Effector memory CD8-positive, alpha-beta T cell (primary cell): ENCODE measurements around the gene MBNL3.

Experiments used
- ATAC-seq: fragments of 150-1000 bp; cut with Tn5 transposase; replicated peaks from 2 replicates; pipeline ENCODE4 v1.10.0; 2021; ENCODE audit warnings: mild to moderate bottlenecking, moderate library complexity
- DNase-seq, 3 experiments: peaks; one replicate each; pipeline ENCODE4 v3.0.0; 2021
- H3K27ac Mint-ChIP-seq, 2 donors: one replicate each; pipeline ENCODE4 v1.8.0; 2022; ENCODE audit warnings: mild to moderate bottlenecking in 2 of 2, mixed read lengths in 2 of 2, moderate library complexity in 2 of 2
- H3K27me3 Mint-ChIP-seq, 2 donors: one replicate each; pipeline ENCODE4 v1.8.0; 2022; ENCODE audit warnings: mixed read lengths in 2 of 2
- H3K36me3 Mint-ChIP-seq: one replicate; pipeline ENCODE4 v1.8.0; 2022; ENCODE audit warnings: mild to moderate bottlenecking, moderate library complexity, mixed read lengths; ENCODE audit not compliant: insufficient read depth
- H3K4me1 Mint-ChIP-seq, 2 donors: one replicate each; pipeline ENCODE4 v1.8.0; 2022; ENCODE audit warnings: low read depth in 2 of 2, mixed read lengths in 2 of 2
- H3K4me3 Mint-ChIP-seq, 2 donors: one replicate each; pipeline ENCODE4 v1.8.0; 2022; ENCODE audit warnings: mild to moderate bottlenecking in 2 of 2, mixed read lengths in 2 of 2, moderate library complexity in 2 of 2
- H3K9me3 Mint-ChIP-seq, 2 donors: one replicate each; pipeline ENCODE4 v1.8.0; 2022; ENCODE audit warnings: mixed read lengths in 2 of 2

MBNL3 gene

GRCh38 chrX:132395026-132395425, 93.8 kb downstream of the MBNL3 start:
- peak overlapping the region in 1 of 2 donors; percentile 28 for H3K27ac Mint-ChIP-seq
- H3K4me1 Mint-ChIP-seq = peaks cover 0 to 16% of the 10 kb centered on the region in 2 donors
- no peaks in the 10 kb centered on the region for H3K27me3 Mint-ChIP-seq
- H3K4me3 Mint-ChIP-seq = no peak overlapping the region
- DNase-seq (no peak), ATAC-seq (no peak)
- H3K9me3 Mint-ChIP-seq = no peaks in the 10 kb centered on the region
- H3K36me3 Mint-ChIP-seq = peaks cover 7% of the 10 kb centered on the region

GRCh38 chrX:132394591-132394990, 94.2 kb downstream of the MBNL3 start:
- Mint-ChIP-seq H3K36me3 (peaks cover 9% of the 10 kb centered on the region), H3K9me3 (no peaks in the 10 kb centered on the region), H3K27ac (peak overlapping the region in 1 of 2 donors; percentile 28), H3K4me1 (peaks cover 0 to 16% of the 10 kb centered on the region in 2 donors), H3K4me3 (no peak overlapping the region), H3K27me3 (no peaks in the 10 kb centered on the region)
- DNase-seq (no peak), ATAC-seq (no peak)

GRCh38 chrX:132393992-132394391, 94.8 kb downstream of the MBNL3 start:
- peak overlapping the region in 1 of 2 donors; percentile 13 for H3K27ac Mint-ChIP-seq

GRCh38 chrX:132393485-132393884, 95.4 kb downstream of the MBNL3 start:
- no peak overlapping the region for H3K27ac Mint-ChIP-seq
- ATAC-seq (no peak), DNase-seq (no peak)
- peaks cover 0 to 12% of the 10 kb centered on the region in 2 donors for H3K4me1 Mint-ChIP-seq
- H3K36me3 Mint-ChIP-seq = peaks cover 9% of the 10 kb centered on the region
- no peak overlapping the region for H3K4me3 Mint-ChIP-seq
- no peaks in the 10 kb centered on the region for H3K9me3 Mint-ChIP-seq
- no peaks in the 10 kb centered on the region for H3K27me3 Mint-ChIP-seq

More at GRCh38 chrX:132393992-132394391, 94.8 kb downstream of the MBNL3 start:
- Mint-ChIP-seq H3K36me3 (peaks cover 9% of the 10 kb centered on the region), H3K4me3 (no peak overlapping the region), H3K9me3 (no peaks in the 10 kb centered on the region), H3K4me1 (peaks cover 0 to 16% of the 10 kb centered on the region in 2 donors), H3K27me3 (no peaks in the 10 kb centered on the region)
- DNase-seq = no peak
- no peak for ATAC-seq

GRCh38 chrX:132393085-132393484, 95.8 kb downstream of the MBNL3 start:
- Mint-ChIP-seq H3K27me3 (no peaks in the 10 kb centered on the region), H3K4me1 (peaks cover 0 to 8% of the 10 kb centered on the region in 2 donors), H3K36me3 (peaks cover 9% of the 10 kb centered on the region), H3K9me3 (no peaks in the 10 kb centered on the region), H3K27ac (peak overlapping the region in 1 of 2 donors; percentile 92), H3K4me3 (no peak overlapping the region)
- no peak for DNase-seq
- no peak for ATAC-seq

- H3K27ac Mint-ChIP-seq = no peak overlapping the region
- H3K27me3 Mint-ChIP-seq = no peaks in the 10 kb centered on the region
- H3K36me3 Mint-ChIP-seq = peaks cover 9% of the 10 kb centered on the region
- no peaks in the 10 kb centered on the region for H3K9me3 Mint-ChIP-seq
- DNase-seq (no peak), ATAC-seq (no peak)
- no peak overlapping the region for H3K4me3 Mint-ChIP-seq
- peaks cover 0 to 7% of the 10 kb centered on the region in 2 donors for H3K4me1 Mint-ChIP-seq
Observed at GRCh38 chrX:132390792-132391191, 98.0 kb downstream of the MBNL3 start.

GRCh38 chrX:132389480-132389879, 99.4 kb downstream of the MBNL3 start:
- H3K36me3 Mint-ChIP-seq = peaks cover 9% of the 10 kb centered on the region
- ATAC-seq (no peak), DNase-seq (no peak)
- no peaks in the 10 kb centered on the region for H3K9me3 Mint-ChIP-seq
- no peaks in the 10 kb centered on the region for H3K27me3 Mint-ChIP-seq
- H3K4me3 Mint-ChIP-seq = no peak overlapping the region
- H3K4me1 Mint-ChIP-seq = peaks cover 0 to 7% of the 10 kb centered on the region in 2 donors
- no peak overlapping the region for H3K27ac Mint-ChIP-seq

- Mint-ChIP-seq H3K36me3 (peaks cover 9% of the 10 kb centered on the region), H3K4me3 (no peak overlapping the region), H3K9me3 (no peaks in the 10 kb centered on the region), H3K27ac (no peak overlapping the region), H3K4me1 (peaks cover 0 to 3% of the 10 kb centered on the region in 2 donors), H3K27me3 (no peaks in the 10 kb centered on the region)
- DNase-seq (no peak), ATAC-seq (no peak)
Observed at GRCh38 chrX:132388371-132388770, 100.5 kb downstream of the MBNL3 start.

GRCh38 chrX:132384301-132384700, 104.5 kb downstream of the MBNL3 start:
- DNase-seq = no peak
- H3K36me3 Mint-ChIP-seq = peaks cover 4% of the 10 kb centered on the region
- no peaks in the 10 kb centered on the region for H3K9me3 Mint-ChIP-seq
- no peak for ATAC-seq
- no peaks in the 10 kb centered on the region for H3K4me1 Mint-ChIP-seq
- no peaks in the 10 kb centered on the region for H3K27me3 Mint-ChIP-seq
- H3K27ac Mint-ChIP-seq = no peak overlapping the region
- H3K4me3 Mint-ChIP-seq = no peak overlapping the region

GRCh38 chrX:132382068-132382467, 106.8 kb downstream of the MBNL3 start:
- ATAC-seq (no peak), DNase-seq (no peak)
- Mint-ChIP-seq H3K36me3 (peaks cover 4% of the 10 kb centered on the region), H3K9me3 (no peaks in the 10 kb centered on the region), H3K27ac (no peak overlapping the region), H3K4me3 (no peak overlapping the region), H3K27me3 (no peaks in the 10 kb centered on the region), H3K4me1 (no peaks in the 10 kb centered on the region)

- H3K9me3 Mint-ChIP-seq = no peaks in the 10 kb centered on the region
- peak overlapping the region in 1 of 2 donors; percentile 38 for H3K27ac Mint-ChIP-seq
- no peaks in the 10 kb centered on the region for H3K4me1 Mint-ChIP-seq
- H3K36me3 Mint-ChIP-seq = peaks cover 4% of the 10 kb centered on the region
- DNase-seq (no peak), ATAC-seq (no peak)
- H3K4me3 Mint-ChIP-seq = no peak overlapping the region
- no peaks in the 10 kb centered on the region for H3K27me3 Mint-ChIP-seq
Observed at GRCh38 chrX:132378281-132378680, 110.6 kb downstream of the MBNL3 start.

GRCh38 chrX:132375941-132376340, 112.9 kb downstream of the MBNL3 start:
- DNase-seq (no peak), ATAC-seq (no peak)
- Mint-ChIP-seq H3K36me3 (no peaks in the 10 kb centered on the region), H3K4me3 (no peak overlapping the region), H3K9me3 (no peaks in the 10 kb centered on the region), H3K27me3 (no peaks in the 10 kb centered on the region), H3K4me1 (no peaks in the 10 kb centered on the region), H3K27ac (no peak overlapping the region)

- H3K27ac Mint-ChIP-seq = no peak overlapping the region
Observed at GRCh38 chrX:132373610-132374009, 115.2 kb downstream of the MBNL3 start.

GRCh38 chrX:132369617-132370326, 119.1 kb downstream of the MBNL3 start:
- Mint-ChIP-seq H3K9me3 (no peaks in the 10 kb centered on the region), H3K4me3 (no peak overlapping the region), H3K36me3 (no peaks in the 10 kb centered on the region), H3K27ac (peak overlapping the region in 1 of 2 donors; percentile 41), H3K4me1 (no peaks in the 10 kb centered on the region), H3K27me3 (no peaks in the 10 kb centered on the region)
- DNase-seq = no peak
- ATAC-seq = no peak

More at GRCh38 chrX:132373610-132374009, 115.2 kb downstream of the MBNL3 start:
- no peaks in the 10 kb centered on the region for H3K4me1 Mint-ChIP-seq
- no peaks in the 10 kb centered on the region for H3K36me3 Mint-ChIP-seq
- ATAC-seq = no peak
- DNase-seq = no peak
- no peak overlapping the region for H3K4me3 Mint-ChIP-seq
- no peaks in the 10 kb centered on the region for H3K9me3 Mint-ChIP-seq
- no peaks in the 10 kb centered on the region for H3K27me3 Mint-ChIP-seq
